ENCODE data around the gene FAS. TPM values are rescaled to one million over a fixed set of nuclear protein-coding genes. Genes with fewer than 3 reads are reported as not detected.
A peak's percentile ranks its signal among the peaks of the same experiment; 100 is the strongest.

Gene FAS
- total and polyA plus RNA-seq, 4 donors: 9.5 to 28.5 (median 27.9) TPM

DNA sequence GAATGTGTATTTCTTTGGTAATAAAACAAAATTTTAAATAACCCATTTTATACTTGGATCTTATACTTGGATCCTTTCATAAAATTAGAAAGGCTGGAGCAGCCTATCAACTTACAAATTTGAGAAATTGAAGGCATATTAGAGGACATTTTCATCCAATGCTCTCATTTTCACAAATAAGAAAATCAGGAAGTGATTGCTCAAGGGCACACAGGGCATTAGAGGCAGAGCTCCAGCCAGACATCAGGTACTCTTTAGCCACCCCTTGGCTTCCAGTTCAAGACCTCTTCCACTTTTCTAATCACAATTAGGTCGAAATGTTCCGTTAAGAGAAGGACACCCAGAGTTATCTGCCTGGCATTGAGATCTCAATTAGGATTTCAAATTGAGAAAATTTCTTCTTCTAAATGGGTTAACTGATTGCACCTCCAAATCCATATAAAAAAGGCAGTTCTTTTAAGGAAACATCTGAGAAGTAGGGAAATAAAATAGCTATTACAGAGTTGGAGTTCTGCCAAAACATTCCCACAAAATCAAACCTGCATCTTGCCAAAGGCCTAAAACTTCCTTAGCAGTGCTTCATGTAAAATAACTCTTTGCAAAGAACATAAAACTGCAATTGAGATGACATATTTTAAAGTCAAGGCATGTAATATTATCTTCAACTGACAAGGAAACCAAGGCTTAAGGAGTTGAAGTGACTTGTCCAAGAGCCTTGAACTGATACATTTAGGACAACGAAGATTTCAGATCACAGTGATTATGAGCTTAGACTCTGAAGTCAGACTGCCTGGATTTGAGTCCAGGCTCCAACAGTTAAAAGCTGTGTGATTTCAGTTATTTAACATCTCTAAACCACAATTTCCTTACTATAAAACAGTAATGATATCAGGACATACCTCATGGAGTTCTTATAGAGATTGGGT, 40.4 kb upstream of the FAS start:
- ATAC-seq (ENCODE audit: low FRiP score): no peak
- Histone ChIP-seq H3K9me3 (ENCODE audit: control insufficient read depth, low read length) (no peaks in the 10 kb centered on the region), H3K27ac (ENCODE audit: low read depth in 1 of 2, low read length in 2 of 2) (peak overlapping the region; percentile 86 to 96), H3K4me1 (ENCODE audit: control insufficient read depth in 1 of 2, insufficient read depth in 2 of 2, low read length in 2 of 2) (peaks cover 0 to 2% of the 10 kb centered on the region in 2 donors), H3K4me3 (ENCODE audit: low read length in 2 of 2) (peak overlapping the region; percentile 99 to 100), H3K27me3 (ENCODE audit: control insufficient read depth in 1 of 2, insufficient read depth in 2 of 2, low read length in 1 of 2) (no peaks in the 10 kb centered on the region), H3K36me3 (ENCODE audit: control insufficient read depth in 1 of 2, insufficient read depth in 2 of 2, low read length in 1 of 2) (peaks cover 0 to 8% of the 10 kb centered on the region in 2 donors)
- 3 to 7% methylated on average over 3 of the region's 3 CpGs for WGBS, 2 donors
- intact Hi-C loops (cut with DNase I): no loop called here
- no peak for DNase-seq

DNA sequence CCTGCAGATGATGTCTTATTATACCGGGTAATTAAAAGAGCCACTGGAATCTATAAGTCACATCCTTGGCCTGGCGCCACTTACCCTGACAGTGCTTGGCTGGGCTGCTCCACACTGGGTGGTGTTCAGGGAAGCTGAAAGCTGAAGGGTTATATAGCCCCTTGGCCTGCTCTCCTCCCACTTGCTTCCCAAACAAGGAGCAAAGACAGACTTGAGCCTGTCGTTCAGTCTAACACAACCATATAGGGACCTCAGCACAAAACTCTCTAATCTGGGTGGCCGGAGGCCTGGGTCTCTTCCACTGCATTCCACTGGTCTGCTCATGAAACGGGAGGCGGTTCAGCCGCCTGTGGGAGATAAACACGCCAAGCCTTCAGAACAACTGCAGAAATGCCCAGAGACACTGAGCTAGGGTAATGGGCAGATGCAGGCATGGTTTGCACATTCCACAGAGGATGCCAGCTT, 37.9 kb upstream of the FAS start, which contains the start of gene ACTA2:
Gene ACTA2 (minus strand): TSS at position 127 of the 465 bp plus-strand sequence. CDS start 3,843 bp downstream, outside the sequence.
- Histone ChIP-seq H3K4me3 (ENCODE audit: low read length in 2 of 2) (peak within 1 kb of the TSS; percentile 99 to 100), H3K27me3 (ENCODE audit: control insufficient read depth in 1 of 2, insufficient read depth in 2 of 2, low read length in 1 of 2) (no peaks in the 10 kb centered on the region), H3K9me3 (ENCODE audit: control insufficient read depth, low read length) (no peaks in the 10 kb centered on the region), H3K27ac (ENCODE audit: low read depth in 1 of 2, low read length in 2 of 2) (peak within 1 kb of the TSS; percentile 99 to 100), H3K4me1 (ENCODE audit: control insufficient read depth in 1 of 2, insufficient read depth in 2 of 2, low read length in 2 of 2) (peaks cover 5 to 8% of the 10 kb centered on the region in 2 donors), H3K36me3 (ENCODE audit: control insufficient read depth in 1 of 2, insufficient read depth in 2 of 2, low read length in 1 of 2) (peaks cover 0 to 5% of the 10 kb centered on the region in 2 donors)
- intact Hi-C loops (cut with DNase I): no loop called here
- peak; percentile 89 for ATAC-seq (ENCODE audit: low FRiP score)
- DNase-seq: peak; percentile 89 to 94
- WGBS, 2 donors: 5 to 9% methylated on average over 8 of the region's 8 CpGs

DNA sequence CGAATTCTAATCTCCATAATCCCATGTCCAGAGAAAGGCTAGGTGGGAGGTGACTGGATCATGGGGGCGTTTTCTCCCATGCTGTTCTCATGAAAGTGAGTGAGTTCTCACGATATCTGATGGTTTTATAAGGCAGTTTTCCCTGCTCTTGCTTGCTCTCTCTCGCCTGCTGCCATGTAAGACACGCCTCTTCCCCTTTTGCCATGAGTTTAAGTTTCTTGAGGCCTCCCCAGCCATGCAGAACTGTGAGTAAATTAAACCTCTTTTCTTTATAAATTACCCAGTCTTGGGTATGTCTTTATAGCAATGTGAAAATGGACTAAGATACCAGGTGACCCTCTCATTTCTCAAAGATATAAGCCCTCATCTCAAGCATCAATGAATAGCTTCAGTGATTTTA, 36.9 kb upstream of the FAS start:
- H3K4me3 ChIP-seq (ENCODE audit: low read length in 2 of 2): peak overlapping the region in 1 of 2 donors; percentile 100
- H3K4me1 ChIP-seq (ENCODE audit: control insufficient read depth in 1 of 2, insufficient read depth in 2 of 2, low read length in 2 of 2): peaks cover 5 to 8% of the 10 kb centered on the region in 2 donors
- intact Hi-C loops (cut with DNase I): no loop called here

DNA sequence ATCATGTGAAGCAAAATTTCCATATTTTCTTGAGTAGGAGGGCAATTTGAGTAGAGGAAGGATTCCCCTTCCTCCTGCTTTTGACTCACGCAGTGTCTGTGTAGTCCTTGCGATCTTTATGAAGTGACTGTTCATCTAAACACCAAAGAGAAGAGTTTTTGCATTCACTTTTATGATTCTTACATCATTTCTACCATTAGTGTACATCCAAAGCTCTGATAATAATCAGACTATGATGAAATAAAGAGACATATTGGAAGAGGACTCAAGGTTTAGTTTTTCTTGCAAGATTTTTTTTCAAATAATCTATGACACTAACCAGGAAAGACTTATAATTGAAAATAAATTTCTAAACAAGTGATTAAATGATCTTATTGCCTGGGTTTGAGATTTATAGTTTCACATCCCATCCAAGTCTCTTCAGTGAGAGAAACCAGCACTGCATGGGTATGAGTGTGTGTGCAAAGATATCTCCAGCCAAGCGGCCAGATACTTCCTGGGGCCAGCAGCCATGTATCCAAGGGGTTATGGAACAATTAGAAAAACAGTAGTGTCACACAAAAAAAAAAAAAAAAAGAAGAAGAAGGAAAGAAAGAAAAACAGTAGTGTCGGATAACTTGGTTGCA, 36.0 kb upstream of the FAS start:
- intact Hi-C loops (cut with DNase I): no loop called here
- peaks cover 5 to 8% of the 10 kb centered on the region in 2 donors for H3K4me1 ChIP-seq (ENCODE audit: control insufficient read depth in 1 of 2, insufficient read depth in 2 of 2, low read length in 2 of 2)
- no peaks in the 10 kb centered on the region for H3K27me3 ChIP-seq (ENCODE audit: control insufficient read depth in 1 of 2, insufficient read depth in 2 of 2, low read length in 1 of 2)
- peaks cover 0 to 2% of the 10 kb centered on the region in 2 donors for H3K36me3 ChIP-seq (ENCODE audit: control insufficient read depth in 1 of 2, insufficient read depth in 2 of 2, low read length in 1 of 2)
- WGBS, 2 donors: 53 to 54% methylated on average over 4 of the region's 4 CpGs
- H3K4me3 ChIP-seq (ENCODE audit: low read length in 2 of 2): peak overlapping the region in 1 of 2 donors; percentile 26
- H3K27ac ChIP-seq (ENCODE audit: low read depth in 1 of 2, low read length in 2 of 2): peak overlapping the region in 1 of 2 donors; percentile 28
- no peak for ATAC-seq (ENCODE audit: low FRiP score)
- H3K9me3 ChIP-seq (ENCODE audit: control insufficient read depth, low read length): no peaks in the 10 kb centered on the region
- DNase-seq: no peak

More for the DNA sequence above, 36.9 kb upstream of the FAS start:
- Histone ChIP-seq H3K36me3 (ENCODE audit: control insufficient read depth in 1 of 2, insufficient read depth in 2 of 2, low read length in 1 of 2) (peaks cover 0 to 4% of the 10 kb centered on the region in 2 donors), H3K27ac (ENCODE audit: low read depth in 1 of 2, low read length in 2 of 2) (peak overlapping the region; percentile 99), H3K27me3 (ENCODE audit: control insufficient read depth in 1 of 2, insufficient read depth in 2 of 2, low read length in 1 of 2) (no peaks in the 10 kb centered on the region), H3K9me3 (ENCODE audit: control insufficient read depth, low read length) (no peaks in the 10 kb centered on the region)
- no peak for ATAC-seq (ENCODE audit: low FRiP score)
- WGBS, 2 donors: 19 to 26% methylated on average over 5 of the region's 5 CpGs
- DNase-seq: no peak

DNA sequence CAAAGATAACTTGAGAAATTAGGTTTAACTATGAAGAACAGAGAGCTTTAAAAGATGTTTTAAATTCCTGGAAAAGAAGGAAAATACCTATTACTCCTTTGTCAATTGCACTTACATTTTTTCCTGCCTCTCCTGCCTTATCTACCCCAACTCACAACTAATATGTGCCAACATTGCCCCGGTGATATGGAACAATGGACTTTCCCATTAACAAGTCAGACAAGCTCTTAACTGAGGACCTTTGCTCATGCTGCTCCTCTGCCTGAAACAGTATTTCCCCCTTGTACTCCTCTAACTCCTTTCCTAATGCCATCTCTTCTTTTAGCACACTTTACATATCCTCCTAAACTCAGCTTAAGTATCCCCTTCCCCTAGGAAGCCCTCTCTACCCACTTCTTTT, 33.2 kb upstream of the FAS start:
- no peaks in the 10 kb centered on the region for H3K27me3 ChIP-seq (ENCODE audit: control insufficient read depth in 1 of 2, insufficient read depth in 2 of 2, low read length in 1 of 2)
- no peak for DNase-seq
- no peak overlapping the region for H3K4me3 ChIP-seq (ENCODE audit: low read length in 2 of 2)
- H3K4me1 ChIP-seq (ENCODE audit: control insufficient read depth in 1 of 2, insufficient read depth in 2 of 2, low read length in 2 of 2): peaks cover 5 to 8% of the 10 kb centered on the region in 2 donors
- 71 to 72% methylated on average over 1 of the region's 1 CpG for WGBS, 2 donors
- H3K9me3 ChIP-seq (ENCODE audit: control insufficient read depth, low read length): no peaks in the 10 kb centered on the region
- no peak overlapping the region for H3K27ac ChIP-seq (ENCODE audit: low read depth in 1 of 2, low read length in 2 of 2)
- intact Hi-C loops (cut with DNase I): no loop called here
- no peak for ATAC-seq (ENCODE audit: low FRiP score)
- H3K36me3 ChIP-seq (ENCODE audit: control insufficient read depth in 1 of 2, insufficient read depth in 2 of 2, low read length in 1 of 2): no peaks in the 10 kb centered on the region

DNA sequence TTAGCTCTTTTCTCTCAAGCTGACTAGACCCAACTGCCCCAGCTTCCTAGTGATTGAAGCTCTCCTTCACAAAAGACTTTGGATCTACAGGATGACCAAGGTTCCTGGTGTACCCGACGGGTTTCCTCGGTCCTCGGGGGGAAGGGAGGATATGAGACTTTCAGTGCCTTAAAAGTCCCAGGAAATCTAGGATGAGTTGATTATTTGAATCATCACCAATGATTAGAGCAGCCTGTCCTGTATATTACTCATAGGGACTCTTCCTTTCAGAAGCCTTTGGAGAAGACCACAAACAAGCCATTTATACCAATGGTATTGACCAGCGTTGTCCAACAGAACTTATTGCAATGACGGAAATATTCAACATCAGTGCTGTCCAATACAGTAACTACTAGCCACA, 31.9 kb upstream of the FAS start:
- no peak overlapping the region for H3K27ac ChIP-seq (ENCODE audit: low read depth in 1 of 2, low read length in 2 of 2)
- peaks cover 5 to 12% of the 10 kb centered on the region in 2 donors for H3K4me1 ChIP-seq (ENCODE audit: control insufficient read depth in 1 of 2, insufficient read depth in 2 of 2, low read length in 2 of 2)
- H3K27me3 ChIP-seq (ENCODE audit: control insufficient read depth in 1 of 2, insufficient read depth in 2 of 2, low read length in 1 of 2): no peaks in the 10 kb centered on the region
- DNase-seq (no peak), ATAC-seq (ENCODE audit: low FRiP score) (no peak)
- 98 to 100% methylated on average over 6 of the region's 6 CpGs for WGBS, 2 donors
- H3K9me3 ChIP-seq (ENCODE audit: control insufficient read depth, low read length): no peaks in the 10 kb centered on the region
- H3K4me3 ChIP-seq (ENCODE audit: low read length in 2 of 2): no peak overlapping the region
- H3K36me3 ChIP-seq (ENCODE audit: control insufficient read depth in 1 of 2, insufficient read depth in 2 of 2, low read length in 1 of 2): no peaks in the 10 kb centered on the region
- intact Hi-C loops (cut with DNase I): no loop called here

DNA sequence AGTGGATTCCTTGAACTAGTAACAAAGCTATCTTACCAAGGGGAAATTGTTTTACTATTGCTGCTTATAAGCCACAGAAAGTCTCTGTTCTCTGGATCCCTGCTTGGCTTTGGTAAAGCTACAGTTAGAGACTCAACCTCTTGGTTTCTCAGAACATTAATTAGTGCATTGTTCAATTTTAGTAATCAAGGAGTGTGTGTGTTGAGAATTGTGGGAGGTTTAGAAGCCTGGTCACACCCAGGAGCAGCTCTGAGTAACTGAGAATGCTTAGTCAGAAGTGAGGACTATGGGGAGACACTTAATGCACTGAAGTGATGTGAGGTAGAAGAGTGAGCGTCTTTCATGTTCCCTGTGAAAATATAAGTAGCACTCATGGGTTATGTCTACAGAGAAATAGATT, 29.8 kb upstream of the FAS start:
- Histone ChIP-seq H3K4me1 (ENCODE audit: control insufficient read depth in 1 of 2, insufficient read depth in 2 of 2, low read length in 2 of 2) (peaks cover 6 to 12% of the 10 kb centered on the region in 2 donors), H3K4me3 (ENCODE audit: low read length in 2 of 2) (no peak overlapping the region), H3K27me3 (ENCODE audit: control insufficient read depth in 1 of 2, insufficient read depth in 2 of 2, low read length in 1 of 2) (no peaks in the 10 kb centered on the region), H3K36me3 (ENCODE audit: control insufficient read depth in 1 of 2, insufficient read depth in 2 of 2, low read length in 1 of 2) (no peaks in the 10 kb centered on the region), H3K9me3 (ENCODE audit: control insufficient read depth, low read length) (no peaks in the 10 kb centered on the region), H3K27ac (ENCODE audit: low read depth in 1 of 2, low read length in 2 of 2) (no peak overlapping the region)
- no peak for ATAC-seq (ENCODE audit: low FRiP score)
- no peak for DNase-seq
- 93 to 100% methylated on average over 1 of the region's 1 CpG for WGBS, 2 donors
- intact Hi-C loops (cut with DNase I): no loop called here

DNA sequence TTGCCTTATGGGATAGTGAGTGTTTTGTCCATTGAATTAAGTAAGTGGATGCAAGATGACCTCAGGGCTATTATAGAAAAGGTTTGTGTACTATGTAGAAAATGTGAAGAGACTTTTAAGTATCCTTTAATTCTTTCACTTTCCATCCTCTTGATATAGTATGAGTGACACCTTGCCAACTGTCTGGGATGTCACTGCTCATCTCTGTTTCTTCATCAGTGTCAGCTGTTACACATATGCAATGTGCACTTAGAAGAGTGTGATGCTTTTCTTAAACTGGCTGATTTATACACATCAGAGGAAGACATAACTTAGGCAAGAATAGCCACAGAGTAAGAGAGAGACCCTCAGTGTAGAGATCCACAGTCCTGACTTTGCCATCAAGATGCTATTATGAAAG, 29.3 kb upstream of the FAS start:
- Histone ChIP-seq H3K9me3 (ENCODE audit: control insufficient read depth, low read length) (no peaks in the 10 kb centered on the region), H3K36me3 (ENCODE audit: control insufficient read depth in 1 of 2, insufficient read depth in 2 of 2, low read length in 1 of 2) (no peaks in the 10 kb centered on the region), H3K4me1 (ENCODE audit: control insufficient read depth in 1 of 2, insufficient read depth in 2 of 2, low read length in 2 of 2) (peaks cover 4 to 11% of the 10 kb centered on the region in 2 donors), H3K27ac (ENCODE audit: low read depth in 1 of 2, low read length in 2 of 2) (no peak overlapping the region), H3K4me3 (ENCODE audit: low read length in 2 of 2) (no peak overlapping the region), H3K27me3 (ENCODE audit: control insufficient read depth in 1 of 2, insufficient read depth in 2 of 2, low read length in 1 of 2) (no peaks in the 10 kb centered on the region)
- intact Hi-C loops (cut with DNase I): no loop called here
- no peak for ATAC-seq (ENCODE audit: low FRiP score)
- no peak for DNase-seq
